ENCODE measurements around the gene ARMC8.

- TF ChIP-seq CTCF (IDR thresholded peaks at IDR 0.05; ENCODE audit: low read depth, low read length) (no peak), MYC (IDR thresholded peaks at IDR 0.05; ENCODE audit: low read depth, low read length) (no peak), POLR2A (IDR thresholded peaks at IDR 0.05; ENCODE audit: extremely low read depth, insufficient read length) (no peak)
These were observed 72.0 kb downstream of the ARMC8 start for GRCh38 chr3:138259126-138259525.
